OCI-LY7 (cell line): ENCODE data around the gene CLCNKB. TPM values are rescaled to one million over a fixed set of nuclear protein-coding genes. Genes with fewer than 3 reads are reported as not detected.

Experiments used
- BruUV-seq: library from RNA; stranded (reverse); fragments of 400-500 nt; replicated peaks from 2 replicates; lab custom pipeline; 2021; lab: Mats Ljungman, UMichigan
- CTCF ChIA-PET: fragments of 300-600 bp; sonication (Branson Sonifier 250); formaldehyde crosslinking; loops from one replicate; lab custom pipeline; 2022; ENCODE audit warnings: antibody characterized with exemption; ENCODE audit not compliant: unreplicated experiment; lab: Charles Lee
- POLR2A ChIA-PET: fragments of 300-600 bp; sonication (Branson Sonifier 250); formaldehyde crosslinking; loops from one replicate; lab custom pipeline; 2022; ENCODE audit warnings: antibody characterized with exemption; lab: Charles Lee
- DNase-seq: peaks from one replicate; pipeline ENCODE4 v3.0.0-alpha.2; 2015; ENCODE audit warnings: low spot score
- H2AFZ ChIP-seq: fragments of 200-600 bp; sonication (generic), shearing (Covaris generic); 2 replicates; pipeline ENCODE4 v1.6.1; 2014; ENCODE audit warnings: mild to moderate bottlenecking, antibody characterized with exemption, low read length, moderate library complexity
- H3K27ac ChIP-seq: fragments of 200-600 bp; sonication (generic); 2 replicates; pipeline ENCODE4 v1.5.1; 2014; ENCODE audit warnings: mixed run types, low read depth, mild to moderate bottlenecking, moderate library complexity, low read length, inconsistent platforms; ENCODE audit not compliant: poor library complexity, severe bottlenecking
- H3K36me3 ChIP-seq: fragments of 200-600 bp; sonication (generic); 2 replicates; pipeline ENCODE4 v1.6.1; 2014; ENCODE audit warnings: mild to moderate bottlenecking, antibody characterized with exemption, low read length, moderate library complexity, mixed read lengths; ENCODE audit not compliant: insufficient read depth
- H3K4me1 ChIP-seq: fragments of 200-600 bp; sonication (generic); 2 replicates; pipeline ENCODE4 v1.5.1; 2014; ENCODE audit warnings: mild to moderate bottlenecking, low read length; ENCODE audit not compliant: insufficient read depth, poor library complexity, severe bottlenecking
- H3K4me2 ChIP-seq: fragments of 200-600 bp; sonication (generic); 2 replicates; pipeline ENCODE4 v1.6.1; 2014; ENCODE audit warnings: mild to moderate bottlenecking, low read length
- H3K4me3 ChIP-seq: fragments of 200-600 bp; sonication (generic); 2 replicates; pipeline ENCODE4 v1.5.1; 2014; ENCODE audit warnings: mild to moderate bottlenecking, low read depth, low read length; ENCODE audit not compliant: poor library complexity, severe bottlenecking
- H3K79me2 ChIP-seq: fragments of 200-600 bp; sonication (generic); 2 replicates; pipeline ENCODE4 v1.6.1; 2016; ENCODE audit warnings: low read depth, mild to moderate bottlenecking, low read length, moderate library complexity, mixed read lengths; ENCODE audit not compliant: insufficient read depth
- H3K9me2 ChIP-seq: fragments of 200-600 bp; sonication (generic); 2 replicates; pipeline ENCODE4 v1.6.1; 2016; ENCODE audit warnings: mild to moderate bottlenecking, low read length, mixed read lengths; ENCODE audit not compliant: insufficient read depth
- H3K9me3 ChIP-seq: fragments of 200-600 bp; sonication (generic); 2 replicates; pipeline ENCODE4 v1.6.1; 2014; ENCODE audit warnings: mild to moderate bottlenecking, mixed run types, low read length, mixed read lengths
- H4K20me1 ChIP-seq: fragments of 200-600 bp; sonication (generic); 2 replicates; pipeline ENCODE4 v1.6.1; 2014; ENCODE audit warnings: mild to moderate bottlenecking, antibody characterized with exemption, low read length, moderate library complexity, mixed read lengths; ENCODE audit not compliant: insufficient read depth
- CTCF ChIP-seq: fragments of 200-600 bp; sonication (generic); conservative IDR thresholded peaks from 2 replicates; pipeline ENCODE4 v1.5.1; 2014; ENCODE audit warnings: mild to moderate bottlenecking, antibody characterized with exemption, low read length, moderate library complexity, mixed read lengths
- EZH2phosphoT487 ChIP-seq: fragments of 200-600 bp; sonication (generic); IDR thresholded peaks from 2 replicates; pipeline ENCODE4 v1.6.1; 2018; ENCODE audit warnings: low read depth, borderline replicate concordance, mild to moderate bottlenecking, mixed run types, antibody characterized with exemption, low read length, moderate library complexity, mixed read lengths
- intact Hi-C: fragments of 100-400 bp; cut with micrococcal nuclease; formaldehyde crosslinking; loops from one replicate; pipeline ENCODE4 v1.10.0; 2022; ENCODE audit not compliant: unreplicated experiment
- total RNA-seq, 2 experiments: library from RNA; depleted of rRNA in 1 of 2; stranded (reverse); fragments of >200 nt in 1 of 2; shearing (Covaris generic) in 1 of 2; gene quantifications; 2 replicates each; pipeline ENCODE4 v1.2.3, GENCODE V29; 2014 to 2022

CLCNKB gene
- total RNA-seq, 2 experiments from 2014 or later: not detected

DNA sequence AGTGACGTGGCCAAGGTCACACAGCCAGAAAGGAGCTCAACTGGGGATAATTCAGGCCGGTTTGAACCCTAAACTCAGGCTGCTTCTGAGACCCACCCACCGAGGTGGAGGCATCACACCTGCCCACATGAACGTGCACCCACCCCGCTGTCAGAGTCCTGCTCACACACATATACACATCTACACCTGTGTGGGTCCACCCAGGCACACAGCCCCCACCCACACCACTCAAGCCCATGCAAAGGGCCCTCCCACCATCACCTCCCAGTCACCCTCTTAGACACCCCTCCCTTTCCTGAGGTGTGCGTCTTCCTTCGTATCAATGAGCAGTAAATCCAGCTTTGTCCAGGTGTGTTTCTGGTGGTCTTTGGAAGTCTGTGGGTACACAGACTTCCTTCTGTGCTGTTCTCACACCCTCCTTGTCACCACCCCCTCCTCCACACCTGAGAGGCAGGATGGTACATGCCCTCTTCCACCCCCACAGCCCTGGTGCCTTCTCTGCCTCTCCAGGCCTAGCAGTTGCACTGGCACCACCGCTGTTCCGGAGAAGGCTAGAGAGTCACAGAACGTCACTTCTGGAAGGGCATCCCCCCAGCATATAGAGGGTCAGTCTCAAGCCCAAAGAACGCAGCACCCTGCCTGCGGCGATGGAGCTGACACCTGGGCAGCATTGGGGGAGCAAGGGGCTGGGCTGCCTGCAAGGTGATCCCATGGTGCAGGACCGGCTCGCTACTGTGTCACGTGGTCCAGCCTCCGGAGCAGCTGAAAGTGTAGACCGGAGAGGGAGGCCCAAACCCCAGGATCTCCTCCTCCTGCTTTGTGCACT, 48.7 kb downstream of the CLCNKB start:
- no TSS peak for BruUV-seq
- TF ChIP-seq CTCF (no peak), EZH2phosphoT487 (no peak)
- H3K4me1 ChIP-seq: no peaks in the 10 kb centered on the region

GRCh38 chr1:16092923-16093511, 49.4 kb downstream of the CLCNKB start:
- Histone ChIP-seq H3K27ac (no peak overlapping the region), H3K4me2 (no peak overlapping the region), H3K9me3 (no peaks in the 10 kb centered on the region), H3K4me1 (no peaks in the 10 kb centered on the region), H3K4me3 (no peak overlapping the region), H2AFZ (no peak overlapping the region), H3K9me2 (no peaks in the 10 kb centered on the region), H4K20me1 (no peaks in the 10 kb centered on the region), H3K79me2 (no peaks in the 10 kb centered on the region), H3K36me3 (no peaks in the 10 kb centered on the region)
- ChIA-PET POLR2A (interaction anchor here (0.6 kb wide), 1 partner anchor 169 kb away, joined by 3 read pairs; no protein-coding TSS in a partner anchor), CTCF (no interaction called here)
- intact Hi-C loops: no loop called here
- no peak for DNase-seq
- no peak for TF ChIP-seq EZH2phosphoT487
- no peak for TF ChIP-seq CTCF
- no TSS peak for BruUV-seq

More for the DNA sequence above, 48.7 kb downstream of the CLCNKB start:
- no peak for DNase-seq
- ChIA-PET POLR2A (interaction anchor here (0.6 kb wide), 1 partner anchor 169 kb away, joined by 3 read pairs; no protein-coding TSS in a partner anchor), CTCF (no interaction called here)
- Histone ChIP-seq H3K4me2 (no peak overlapping the region), H2AFZ (no peak overlapping the region), H3K36me3 (no peaks in the 10 kb centered on the region), H3K27ac (no peak overlapping the region), H3K79me2 (no peaks in the 10 kb centered on the region), H3K4me3 (no peak overlapping the region), H4K20me1 (no peaks in the 10 kb centered on the region), H3K9me3 (no peaks in the 10 kb centered on the region), H3K9me2 (no peaks in the 10 kb centered on the region)
- intact Hi-C loops: no loop called here

GRCh38 chr1:16093611-16094010, 50.0 kb downstream of the CLCNKB start:
- Histone ChIP-seq H3K9me2 (no peaks in the 10 kb centered on the region), H3K4me3 (no peak overlapping the region), H3K9me3 (no peaks in the 10 kb centered on the region), H4K20me1 (no peaks in the 10 kb centered on the region), H3K4me1 (no peaks in the 10 kb centered on the region), H3K79me2 (no peaks in the 10 kb centered on the region), H3K27ac (no peak overlapping the region), H3K4me2 (no peak overlapping the region), H3K36me3 (no peaks in the 10 kb centered on the region), H2AFZ (no peak overlapping the region)
- TF ChIP-seq EZH2phosphoT487: no peak
- no peak for TF ChIP-seq CTCF
- BruUV-seq: no TSS peak
- CTCF ChIA-PET: no interaction called here
- intact Hi-C loops: no loop called here
- POLR2A ChIA-PET: no interaction called here
- no peak for DNase-seq
